H7 (cell line): ENCODE results near the gene GATA2. TPM values are rescaled to one million over a fixed set of nuclear protein-coding genes. Genes with fewer than 3 reads are reported as not detected.

ENCODE experiments used
- DNase-seq: peaks from one replicate; pipeline ENCODE4 v3.0.0; 2012
- H3K27me3 ChIP-seq: 2 replicates; pipeline ENCODE4 v1.6.0; 2011; ENCODE audit warnings: mild to moderate bottlenecking, low read length; ENCODE audit not compliant: control insufficient read depth, insufficient read depth
- H3K36me3 ChIP-seq: replicated peaks from 2 replicates; pipeline ENCODE4 v1.5.1; 2011; ENCODE audit warnings: low read length; ENCODE audit not compliant: control insufficient read depth, insufficient read depth
- H3K4me3 ChIP-seq: 2 replicates; pipeline ENCODE4 v1.5.1; 2011; ENCODE audit warnings: low read depth, mild to moderate bottlenecking, control low read depth, low read length, moderate library complexity; ENCODE audit not compliant: insufficient read depth
- total RNA-seq: library from RNA; depleted of rRNA; stranded (reverse); fragments of >200 nt; shearing (Covaris generic); gene quantifications from 2 replicates; pipeline ENCODE4 v1.2.3, GENCODE V29; 2014

Gene GATA2
- total RNA-seq, 1 experiment from 2014 or later, result 3.9 TPM

DNA sequence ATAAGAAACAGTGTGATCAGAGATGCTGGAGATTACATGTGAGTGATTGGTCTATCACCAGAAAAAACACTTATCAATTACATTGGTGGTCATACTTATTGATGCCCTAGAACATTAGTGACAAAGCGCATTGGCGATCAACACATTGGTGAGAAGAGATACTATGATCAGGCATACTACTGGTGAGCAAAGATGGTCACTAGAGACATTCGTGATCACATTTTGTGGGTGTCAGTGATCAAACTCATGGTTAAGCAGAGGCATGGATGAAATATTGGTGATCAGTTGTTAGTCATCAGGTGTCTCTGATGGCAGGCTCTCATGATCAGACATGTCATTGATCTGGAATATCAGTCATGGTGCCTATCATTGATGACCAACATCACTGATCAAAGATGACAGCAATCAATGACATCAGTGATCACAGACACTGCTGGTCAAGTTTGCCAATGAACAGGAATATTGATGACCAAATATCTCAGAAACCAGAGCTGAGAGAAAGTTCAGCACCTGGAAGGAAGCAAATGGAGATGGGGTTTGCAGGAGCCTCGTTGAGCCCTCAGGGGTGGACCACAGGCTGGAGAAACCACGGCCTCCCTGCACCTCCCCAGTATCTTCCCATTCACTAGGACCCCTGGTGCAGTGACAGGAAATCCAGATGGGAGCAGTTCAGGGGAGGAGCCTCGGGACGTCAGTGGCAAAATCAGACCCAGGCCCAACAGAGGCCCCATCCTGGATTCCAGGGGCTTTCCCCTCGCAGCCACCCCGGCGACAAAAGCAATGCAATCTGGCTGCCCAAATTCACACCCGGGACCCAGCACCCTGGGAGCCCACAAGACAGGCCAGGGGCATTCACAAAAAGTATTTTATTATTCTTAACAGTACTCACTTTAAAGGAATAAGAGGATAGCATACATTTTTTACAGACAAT lies 14.2 kb downstream of the GATA2 start:
- peak; percentile 61 for DNase-seq
- H3K27me3 ChIP-seq, result peaks cover 90% of the 10 kb centered on the region
- no peaks in the 10 kb centered on the region for H3K36me3 ChIP-seq
- no peak overlapping the region for H3K4me3 ChIP-seq

DNA sequence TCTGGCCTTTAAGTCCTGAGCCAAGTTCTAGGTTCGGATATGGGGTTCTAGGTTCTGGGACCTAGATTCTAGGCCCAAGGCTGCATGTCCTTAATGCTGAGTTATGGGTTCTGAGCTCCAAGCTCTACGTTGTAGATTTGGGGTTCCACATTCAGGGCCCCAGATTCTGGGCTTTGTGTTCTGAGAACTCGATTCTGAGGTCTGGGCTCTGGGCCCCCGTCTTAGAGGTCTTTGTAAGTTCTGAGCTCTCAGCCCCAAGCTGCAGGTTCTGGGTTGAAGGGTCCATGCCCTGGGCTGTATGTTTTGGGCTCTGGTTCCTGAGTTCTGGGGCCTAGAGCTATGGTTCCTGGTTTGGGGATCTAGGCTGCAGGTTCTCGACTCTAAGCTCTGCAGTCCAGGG lies 16.3 kb downstream of the GATA2 start:
- Histone ChIP-seq H3K4me3 (no peak overlapping the region), H3K36me3 (no peaks in the 10 kb centered on the region), H3K27me3 (peaks cover 90% of the 10 kb centered on the region)
- no peak for DNase-seq

DNA sequence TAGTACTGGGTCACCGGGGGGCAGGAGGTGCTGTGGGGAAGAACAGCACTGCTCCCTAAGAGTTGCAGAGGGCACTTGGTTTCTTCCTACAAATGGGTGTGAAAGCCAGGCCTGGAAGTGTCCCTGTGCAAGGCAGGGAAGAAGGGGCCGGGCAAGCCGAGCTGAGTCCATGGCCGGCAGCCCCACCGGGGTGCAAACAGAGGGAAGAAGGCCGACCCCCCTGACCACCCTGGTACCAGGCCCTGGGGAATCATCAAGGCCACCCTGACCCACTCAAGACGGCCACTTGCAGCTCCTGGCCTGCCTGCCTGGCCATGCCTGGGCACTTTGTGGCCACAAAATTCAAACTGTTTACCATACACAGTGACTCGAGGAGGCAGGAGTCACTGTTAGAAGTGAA lies 17.6 kb downstream of the GATA2 start:
- H3K27me3 ChIP-seq, result peaks cover 88% of the 10 kb centered on the region
- peak; percentile 48 for DNase-seq
- H3K36me3 ChIP-seq, result no peaks in the 10 kb centered on the region
- H3K4me3 ChIP-seq, result no peak overlapping the region

DNA sequence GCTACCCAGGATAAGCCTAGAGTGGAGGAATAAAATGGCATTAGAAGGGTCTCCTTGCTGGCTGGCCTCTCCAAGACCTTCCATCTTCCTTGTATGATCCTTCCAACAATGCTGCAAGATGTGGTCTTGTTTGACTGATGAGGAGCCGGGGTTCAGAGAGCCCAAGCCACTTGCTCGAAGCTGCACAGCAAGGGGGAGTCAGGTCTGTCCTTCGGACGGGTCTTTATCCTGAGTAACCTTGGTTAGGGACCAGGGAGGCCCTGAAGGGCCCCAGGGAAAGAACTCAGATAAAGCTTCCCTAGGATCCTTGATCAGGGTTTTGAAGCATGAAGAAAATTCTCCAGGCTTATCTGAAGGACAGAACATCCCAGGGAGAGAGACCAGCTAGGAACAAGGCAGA lies 19.3 kb downstream of the GATA2 start:
- peak; percentile 56 for DNase-seq
- Histone ChIP-seq H3K27me3 (peaks cover 85% of the 10 kb centered on the region), H3K4me3 (no peak overlapping the region), H3K36me3 (no peaks in the 10 kb centered on the region)

DNA sequence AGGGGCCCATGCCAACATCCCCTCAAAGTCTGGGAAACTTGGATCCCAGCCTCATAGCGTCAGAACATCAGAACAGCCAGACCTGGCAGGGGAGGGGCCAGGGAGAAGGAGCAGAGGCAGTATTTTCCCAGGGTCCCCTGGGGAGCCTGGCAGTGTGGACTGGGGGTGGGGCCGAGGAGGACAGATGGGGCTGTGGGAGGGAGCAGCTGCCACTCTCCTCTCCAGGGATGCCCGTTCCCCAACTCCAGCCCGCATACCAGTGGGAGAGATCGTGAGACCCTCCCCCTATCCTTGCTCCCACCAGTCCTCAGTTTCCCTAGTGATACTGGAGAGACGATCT lies 19.9 kb downstream of the GATA2 start:
- Histone ChIP-seq H3K4me3 (no peak overlapping the region), H3K36me3 (no peaks in the 10 kb centered on the region), H3K27me3 (peaks cover 79% of the 10 kb centered on the region)
- DNase-seq, result peak; percentile 81

DNA sequence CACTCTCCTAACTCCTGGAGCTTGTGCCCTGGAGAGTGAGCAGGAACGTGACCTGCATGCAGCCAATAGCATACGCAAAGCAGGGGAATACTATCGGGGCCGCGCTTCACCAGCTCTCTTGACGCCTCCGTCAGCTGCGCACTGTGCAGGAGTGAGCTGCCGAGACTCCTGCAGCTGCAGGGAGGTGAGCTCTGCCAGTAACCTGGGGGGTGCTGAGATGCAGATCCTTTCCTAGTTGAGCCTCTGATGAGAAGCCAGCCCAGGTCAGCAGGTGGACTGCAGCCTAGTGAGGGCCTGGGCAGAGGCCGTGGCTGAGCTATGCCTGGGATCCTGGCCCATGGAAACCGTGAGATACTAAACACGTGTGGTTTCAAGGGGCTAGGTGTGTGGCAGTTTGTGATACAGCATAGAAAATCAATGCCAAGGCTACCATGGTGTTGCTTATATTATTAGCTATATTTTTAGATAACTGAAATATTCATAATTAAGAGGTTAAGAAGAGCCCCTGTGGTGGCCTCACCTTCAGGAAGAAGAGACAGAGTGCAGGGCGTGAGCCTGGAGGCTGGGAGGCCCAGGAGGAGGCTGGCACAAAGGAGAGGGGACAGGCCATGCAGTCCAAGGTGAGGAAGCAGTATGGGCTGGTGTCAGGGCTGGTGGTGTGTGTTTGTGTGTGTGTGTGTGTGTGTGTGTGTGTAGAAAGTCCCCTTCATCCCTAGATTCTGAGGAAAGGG lies 20.4 kb downstream of the GATA2 start:
- DNase-seq, result peak; percentile 58
- Histone ChIP-seq H3K4me3 (no peak overlapping the region), H3K27me3 (peaks cover 74% of the 10 kb centered on the region), H3K36me3 (no peaks in the 10 kb centered on the region)

DNA sequence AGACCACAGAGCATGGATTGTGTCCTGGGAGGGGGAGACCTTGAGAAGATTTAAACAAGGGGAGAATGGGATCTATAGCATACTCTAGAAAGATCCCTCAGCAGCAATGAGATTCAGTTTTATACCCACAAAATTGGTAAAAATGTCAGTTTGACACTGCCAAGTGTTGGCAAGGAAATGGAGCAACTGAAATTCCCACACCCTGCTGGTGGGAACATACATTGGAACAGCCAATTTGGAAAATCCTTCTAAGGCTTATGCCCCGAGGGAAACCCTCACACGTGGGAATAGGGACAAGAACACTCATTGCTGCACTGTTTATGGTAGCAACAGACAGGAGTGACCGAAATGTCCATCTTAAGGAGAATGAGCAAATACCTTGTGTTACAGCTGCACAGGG lies 21.3 kb downstream of the GATA2 start:
- DNase-seq, result no peak
- no peaks in the 10 kb centered on the region for H3K36me3 ChIP-seq
- H3K4me3 ChIP-seq, result no peak overlapping the region
- peaks cover 66% of the 10 kb centered on the region for H3K27me3 ChIP-seq

DNA sequence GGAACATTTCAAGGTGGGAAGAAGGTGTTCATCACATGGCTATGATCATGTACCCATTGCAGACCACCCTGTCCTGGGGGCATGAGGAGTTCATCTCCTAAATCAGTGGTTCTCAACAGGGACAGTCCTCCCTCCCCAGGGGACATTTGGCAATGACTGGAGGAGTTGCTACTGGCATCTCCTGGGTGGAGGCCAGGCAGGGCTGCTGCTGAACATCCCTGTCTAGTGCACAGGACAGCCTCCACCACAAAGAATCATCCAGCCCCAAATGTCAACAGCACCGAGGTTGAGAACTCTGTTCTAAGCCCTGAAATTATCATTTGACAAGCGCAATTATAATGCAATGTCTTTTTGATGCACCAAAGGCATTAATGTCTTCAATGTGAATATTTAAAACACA lies 21.9 kb downstream of the GATA2 start:
- Histone ChIP-seq H3K4me3 (no peak overlapping the region), H3K36me3 (no peaks in the 10 kb centered on the region), H3K27me3 (peaks cover 65% of the 10 kb centered on the region)
- no peak for DNase-seq

DNA sequence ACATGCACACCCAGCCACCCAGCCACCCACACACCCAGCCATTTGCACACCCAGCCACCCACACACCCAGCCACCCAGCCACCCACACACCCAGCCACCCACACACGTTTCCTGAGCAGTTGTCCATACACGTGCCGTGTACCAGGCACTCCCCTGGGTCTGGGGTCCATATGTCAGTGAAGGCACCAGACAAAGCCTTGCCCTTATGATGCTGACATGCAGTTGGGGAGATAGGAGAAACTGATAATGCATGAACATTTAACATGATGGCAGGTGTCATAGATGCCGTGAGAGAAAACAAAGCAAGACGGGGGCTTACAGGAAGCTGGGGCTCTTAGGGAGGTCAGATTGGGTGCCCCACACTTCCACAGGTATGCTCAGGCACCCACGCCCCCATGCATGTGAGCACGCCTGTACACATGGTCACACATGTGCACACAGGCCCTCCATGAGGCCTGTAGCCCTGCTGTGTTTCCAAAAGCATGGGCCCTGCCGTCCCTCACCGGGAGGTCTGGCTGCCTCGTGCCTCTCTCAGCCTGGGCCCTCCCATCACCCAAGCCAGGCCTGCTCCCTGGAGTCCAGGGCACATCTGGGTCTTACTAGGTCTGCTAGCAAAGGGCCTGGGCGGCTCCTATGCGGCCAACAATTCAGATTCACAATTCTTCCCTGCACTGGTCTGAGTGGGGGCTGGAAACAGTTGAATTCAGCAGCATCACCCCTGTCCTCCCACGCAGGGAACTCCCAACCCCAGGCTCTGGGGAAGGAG lies 22.7 kb downstream of the GATA2 start:
- Histone ChIP-seq H3K36me3 (no peaks in the 10 kb centered on the region), H3K4me3 (no peak overlapping the region), H3K27me3 (peaks cover 59% of the 10 kb centered on the region)
- DNase-seq, result no peak

DNA sequence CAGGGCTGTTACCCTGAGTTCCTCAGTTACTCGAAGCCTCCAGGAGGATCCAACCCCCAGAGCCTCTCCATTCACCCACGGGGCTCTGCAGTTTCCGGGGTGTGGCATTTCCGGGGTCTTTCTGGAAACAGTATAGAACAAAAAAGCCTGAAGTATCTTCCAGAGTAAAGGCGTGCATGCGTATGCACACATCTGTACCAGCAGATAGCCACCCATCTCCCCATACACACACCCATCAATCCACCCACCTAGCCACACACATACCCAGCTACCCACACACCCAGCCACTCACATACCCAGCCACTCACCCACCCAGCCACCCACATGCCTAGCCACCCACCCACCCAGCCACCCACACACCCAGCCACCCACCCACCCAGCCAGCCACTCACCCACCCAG lies 23.4 kb downstream of the GATA2 start:
- H3K4me3 ChIP-seq, result no peak overlapping the region
- no peaks in the 10 kb centered on the region for H3K36me3 ChIP-seq
- peaks cover 56% of the 10 kb centered on the region for H3K27me3 ChIP-seq
- no peak for DNase-seq

DNA sequence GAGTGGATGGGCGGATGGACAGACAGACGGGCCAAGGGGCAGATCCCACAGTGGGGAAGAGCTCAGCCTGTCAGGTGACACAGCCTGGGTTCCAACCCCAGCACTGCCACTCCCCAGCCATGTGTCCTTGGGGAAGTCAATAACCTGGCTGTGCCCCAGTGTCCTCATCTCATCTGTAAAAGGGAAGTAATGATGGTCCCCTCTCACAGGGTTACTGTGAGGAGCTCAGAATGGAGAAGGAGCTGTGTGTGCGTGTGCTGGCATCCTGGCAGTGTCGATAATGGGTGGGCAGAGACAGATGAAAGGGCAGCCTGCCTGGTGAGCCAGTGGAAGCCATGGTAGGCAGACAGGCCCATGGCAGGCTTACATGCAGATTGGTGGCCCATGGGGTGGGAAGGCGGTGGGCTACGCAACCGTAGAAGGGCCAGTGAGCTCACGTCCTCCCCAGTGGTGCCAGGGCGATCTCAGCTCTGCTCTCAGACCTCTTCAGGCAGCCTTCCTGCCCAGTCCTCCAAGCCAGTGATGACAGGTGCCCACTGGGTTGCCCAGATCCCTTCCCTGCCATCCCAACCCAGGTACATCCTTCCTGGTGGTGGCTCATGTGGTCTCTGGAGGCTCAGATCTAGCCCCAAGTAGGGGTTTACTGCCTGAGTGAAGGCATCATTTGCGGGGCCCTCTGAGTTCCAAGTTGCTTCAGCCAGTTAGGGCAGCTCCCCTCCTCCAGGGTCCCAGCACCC lies 24.0 kb downstream of the GATA2 start:
- no peak overlapping the region for H3K4me3 ChIP-seq
- no peaks in the 10 kb centered on the region for H3K36me3 ChIP-seq
- H3K27me3 ChIP-seq, result peaks cover 50% of the 10 kb centered on the region
- no peak for DNase-seq

DNA sequence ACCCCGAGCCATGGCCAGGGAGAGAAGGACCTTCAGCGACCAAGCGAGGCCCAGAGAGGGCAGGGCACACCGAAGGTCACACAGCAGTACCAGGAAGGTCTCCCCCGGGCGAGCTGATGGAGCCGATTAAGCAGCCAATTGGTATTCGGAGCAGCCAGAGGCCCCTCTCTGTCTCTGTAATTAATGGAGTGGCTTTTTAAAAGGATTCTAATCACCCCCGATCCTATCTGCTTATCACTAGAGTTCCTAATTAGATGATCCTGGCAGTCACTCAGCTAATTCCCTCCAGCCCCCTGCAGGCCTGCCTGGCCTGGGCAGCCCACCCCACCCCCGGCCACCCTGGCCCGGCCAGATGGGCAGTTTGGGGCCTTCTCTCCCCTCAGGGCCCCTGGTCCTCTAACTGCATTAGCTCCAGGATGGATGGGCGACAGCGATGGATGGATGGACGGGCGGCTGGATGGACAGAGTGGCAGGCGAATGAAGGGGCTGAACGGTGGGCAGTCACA lies 24.7 kb downstream of the GATA2 start:
- Histone ChIP-seq H3K27me3 (peaks cover 44% of the 10 kb centered on the region), H3K4me3 (no peak overlapping the region), H3K36me3 (no peaks in the 10 kb centered on the region)
- DNase-seq, result peak; percentile 57

DNA sequence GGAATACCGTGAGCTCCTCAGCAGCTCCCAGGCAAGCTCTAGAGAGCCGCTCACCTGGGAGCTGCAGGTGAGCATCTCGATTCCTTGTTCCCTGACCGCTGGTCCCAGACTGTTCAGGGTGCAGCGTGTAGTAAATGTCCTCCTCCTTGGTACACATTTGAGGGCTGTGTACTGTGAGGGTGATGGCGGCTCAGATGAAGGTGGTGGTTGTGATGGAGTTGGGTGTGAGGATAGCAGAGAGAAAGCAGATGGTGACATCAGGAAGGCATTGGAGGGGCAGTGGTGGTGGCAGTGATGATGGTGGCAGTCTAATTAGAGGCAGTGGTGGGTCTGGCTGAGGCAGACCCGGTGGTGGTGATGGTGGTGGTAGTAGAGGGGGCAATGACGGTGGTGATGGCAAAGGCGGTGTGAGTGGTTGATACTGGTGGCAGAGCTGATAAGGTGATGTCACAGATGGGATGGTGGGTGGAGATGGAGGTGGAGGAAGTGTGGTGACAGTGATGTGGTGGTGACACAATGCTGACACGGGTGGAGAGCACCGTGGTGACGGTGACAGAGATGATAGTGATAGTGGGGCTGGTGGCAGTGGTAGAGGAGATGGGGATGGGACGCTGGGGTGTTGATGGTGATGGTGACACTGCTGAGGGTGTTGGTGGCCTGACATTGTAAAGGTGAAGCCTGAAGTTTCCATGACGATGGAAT lies 26.0 kb downstream of the GATA2 start, which contains the start of gene DNAJB8:
DNAJB8 (minus strand) TSS at position 51 of the 702 bp plus-strand sequence. CDS start 3,645 bp downstream, outside the sequence.
- Histone ChIP-seq H3K4me3 (no peak within 1 kb of the TSS), H3K27me3 (peaks cover 30% of the 10 kb centered on the region), H3K36me3 (no peaks in the 10 kb centered on the region)
- no peak for DNase-seq
